ENCODE results near the gene STK40.

Gene STK40

DNA sequence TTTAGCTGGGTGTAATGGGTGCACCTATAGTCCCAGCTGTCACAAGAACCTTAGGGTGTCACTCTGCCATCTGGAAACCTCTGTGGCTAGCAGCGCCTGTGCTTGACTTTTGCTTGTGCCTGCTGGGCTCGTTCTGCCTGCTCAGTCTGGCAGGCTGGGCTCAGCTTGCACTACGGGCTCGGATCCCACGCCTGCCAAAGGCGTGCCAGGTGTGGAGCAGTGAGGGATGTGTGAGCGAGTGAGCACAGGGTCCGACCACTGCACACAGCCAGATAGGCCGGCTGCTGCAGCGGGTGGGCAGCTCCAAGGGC lies 14.7 kb upstream of the STK40 start:
- DNase-seq (ENCODE audit: extremely low spot score, insufficient read length, low read depth), result no peak
- no peak for FAIRE-seq

GRCh38 chr1:36398370-36398977 lies 12.8 kb upstream of the STK40 start:
- no peak for FAIRE-seq

GRCh38 chr1:36397378-36398230 lies 11.9 kb upstream of the STK40 start, which contains the start of gene LSM10:
TSS of gene LSM10 (minus strand) at chr1:36397908. CDS start at chr1:36394129, 3,779 bp downstream.
- FAIRE-seq, result peak; percentile 95
- peak; percentile 89 for DNase-seq (ENCODE audit: extremely low spot score, insufficient read length, low read depth)

More at GRCh38 chr1:36398370-36398977, 12.8 kb upstream of the STK40 start:
- no peak for DNase-seq (ENCODE audit: extremely low spot score, insufficient read length, low read depth)

DNA sequence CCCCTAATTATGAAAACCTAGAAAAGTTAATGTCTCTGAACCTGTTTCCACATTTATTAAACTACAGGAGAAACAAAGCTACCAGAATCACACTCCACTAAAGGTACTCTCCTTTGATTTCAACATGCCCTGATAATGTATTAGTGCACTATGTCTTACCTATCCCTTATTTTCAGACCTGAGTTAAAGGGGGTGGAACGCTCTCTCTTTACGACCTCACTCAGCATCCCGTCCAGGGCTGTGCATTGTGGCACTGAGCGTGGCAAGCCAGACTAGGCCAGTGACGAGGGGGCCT lies 11.3 kb upstream of the STK40 start:
- FAIRE-seq (peak; percentile 46), DNase-seq (ENCODE audit: extremely low spot score, insufficient read length, low read depth) (no peak)

DNA sequence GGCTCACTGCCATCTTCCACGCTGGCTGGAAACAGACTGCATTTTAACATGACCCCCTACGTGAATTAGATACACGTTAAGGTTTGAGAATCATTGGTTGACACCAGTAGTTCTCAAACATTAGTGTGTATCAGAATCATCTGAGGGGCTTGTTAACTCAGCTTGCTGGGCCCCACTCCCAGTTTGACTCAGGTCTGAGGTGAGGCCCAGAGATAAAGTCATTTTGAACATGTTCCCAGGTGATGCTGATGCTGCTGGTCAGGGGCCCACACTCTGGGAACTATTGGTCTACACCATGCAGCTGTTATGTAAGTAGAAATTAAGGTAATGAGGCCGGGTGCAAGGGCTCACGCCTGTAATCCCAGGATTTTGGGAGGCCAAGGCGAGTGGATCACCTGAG lies 10.6 kb upstream of the STK40 start:
- FAIRE-seq, result no peak
- no peak for DNase-seq (ENCODE audit: extremely low spot score, insufficient read length, low read depth)

DNA sequence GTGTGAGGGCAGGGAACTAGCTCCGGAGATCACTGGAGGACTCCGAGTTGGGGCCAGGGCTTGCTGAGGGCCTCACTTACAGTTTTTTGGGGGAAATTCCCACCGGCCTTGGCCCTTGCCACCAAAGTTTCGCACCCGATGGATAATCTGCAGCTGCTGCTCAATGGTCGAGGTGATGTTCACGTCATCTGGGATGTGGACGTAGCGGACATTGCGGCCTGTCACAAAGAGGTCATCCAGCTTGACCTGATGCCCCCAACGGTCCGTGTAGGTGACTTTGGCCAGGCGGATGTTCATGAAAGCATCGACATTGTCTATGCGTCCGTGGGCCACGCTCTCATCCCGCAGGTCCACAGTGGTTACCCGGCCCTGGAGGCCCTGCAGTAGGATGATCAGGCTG lies 8.0 kb upstream of the STK40 start:
- no peak for DNase-seq (ENCODE audit: extremely low spot score, insufficient read length, low read depth)
- no peak for FAIRE-seq

- DNase-seq (ENCODE audit: extremely low spot score, insufficient read length, low read depth), result no peak
- no peak for FAIRE-seq
Measured at GRCh38 chr1:36392836-36393235, 7.1 kb upstream of the STK40 start.

DNA sequence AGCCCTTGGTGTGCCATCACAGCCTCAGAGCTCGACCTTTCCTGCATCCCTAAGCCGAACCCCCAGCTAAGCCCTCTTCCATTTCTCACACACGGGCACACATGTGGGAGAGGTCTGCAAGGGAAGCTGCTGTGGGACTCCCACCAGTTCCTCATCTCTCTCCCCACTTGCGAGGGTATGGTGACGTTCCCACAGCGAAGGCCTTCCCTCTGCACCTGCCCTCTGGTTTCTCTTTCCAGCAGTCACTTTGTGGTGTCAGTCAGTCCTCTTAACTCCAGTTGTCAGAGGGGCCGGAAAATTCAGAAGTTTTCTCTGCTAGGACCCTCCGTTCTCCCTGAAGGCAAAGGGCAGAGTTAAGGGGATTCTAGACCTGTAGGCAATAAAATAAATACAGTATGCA lies 5.5 kb upstream of the STK40 start:
- no peak for FAIRE-seq
- DNase-seq (ENCODE audit: extremely low spot score, insufficient read length, low read depth), result no peak

DNA sequence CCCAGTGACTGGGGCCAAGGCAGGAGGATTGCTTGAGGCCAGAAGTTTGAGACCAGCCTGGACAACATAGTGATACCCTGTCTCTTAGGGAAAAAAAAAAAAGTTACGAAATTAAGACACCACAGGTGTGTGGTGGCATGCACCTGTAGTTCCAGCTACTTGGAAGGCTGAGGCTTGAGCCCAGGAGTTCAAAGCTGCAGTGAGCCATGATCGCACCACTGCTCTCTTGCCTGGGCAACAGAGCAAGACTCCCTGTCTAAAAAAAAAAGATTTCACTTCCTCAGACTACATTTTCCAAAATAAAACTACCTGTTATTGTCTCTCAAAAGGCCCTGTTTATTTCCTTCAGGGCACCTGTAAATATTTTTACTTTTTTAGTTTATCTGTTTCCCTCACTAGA lies 4.7 kb upstream of the STK40 start:
- DNase-seq (ENCODE audit: extremely low spot score, insufficient read length, low read depth) (no peak), FAIRE-seq (peak; percentile 71)

- DNase-seq (ENCODE audit: extremely low spot score, insufficient read length, low read depth), result no peak
- peak; percentile 56 for FAIRE-seq
Measured at GRCh38 chr1:36389999-36390398, 4.3 kb upstream of the STK40 start.

DNA sequence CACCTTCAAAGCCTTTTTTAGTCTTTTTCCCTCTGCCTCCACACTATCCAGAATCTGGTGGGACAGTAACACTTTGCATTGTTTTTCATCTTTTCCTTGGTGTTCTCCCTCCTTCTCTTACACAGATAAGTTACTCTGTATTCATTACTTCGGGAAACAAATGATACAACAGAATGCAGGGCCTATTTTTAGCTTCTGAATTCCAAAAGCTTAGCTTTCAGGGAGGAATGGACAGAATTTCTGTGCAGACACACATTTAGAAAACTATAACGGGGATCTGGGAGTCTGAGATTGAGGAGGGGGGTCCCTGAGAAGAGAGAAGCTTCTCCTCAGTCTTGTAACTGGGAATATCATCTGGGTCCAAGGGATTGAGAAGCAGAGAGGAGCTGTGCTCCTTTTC lies 3.5 kb upstream of the STK40 start:
- FAIRE-seq, result no peak
- no peak for DNase-seq (ENCODE audit: extremely low spot score, insufficient read length, low read depth)

- FAIRE-seq (peak; percentile 24), DNase-seq (ENCODE audit: extremely low spot score, insufficient read length, low read depth) (no peak)
Measured at GRCh38 chr1:36387141-36387949, 1.6 kb upstream of the STK40 start.

DNA sequence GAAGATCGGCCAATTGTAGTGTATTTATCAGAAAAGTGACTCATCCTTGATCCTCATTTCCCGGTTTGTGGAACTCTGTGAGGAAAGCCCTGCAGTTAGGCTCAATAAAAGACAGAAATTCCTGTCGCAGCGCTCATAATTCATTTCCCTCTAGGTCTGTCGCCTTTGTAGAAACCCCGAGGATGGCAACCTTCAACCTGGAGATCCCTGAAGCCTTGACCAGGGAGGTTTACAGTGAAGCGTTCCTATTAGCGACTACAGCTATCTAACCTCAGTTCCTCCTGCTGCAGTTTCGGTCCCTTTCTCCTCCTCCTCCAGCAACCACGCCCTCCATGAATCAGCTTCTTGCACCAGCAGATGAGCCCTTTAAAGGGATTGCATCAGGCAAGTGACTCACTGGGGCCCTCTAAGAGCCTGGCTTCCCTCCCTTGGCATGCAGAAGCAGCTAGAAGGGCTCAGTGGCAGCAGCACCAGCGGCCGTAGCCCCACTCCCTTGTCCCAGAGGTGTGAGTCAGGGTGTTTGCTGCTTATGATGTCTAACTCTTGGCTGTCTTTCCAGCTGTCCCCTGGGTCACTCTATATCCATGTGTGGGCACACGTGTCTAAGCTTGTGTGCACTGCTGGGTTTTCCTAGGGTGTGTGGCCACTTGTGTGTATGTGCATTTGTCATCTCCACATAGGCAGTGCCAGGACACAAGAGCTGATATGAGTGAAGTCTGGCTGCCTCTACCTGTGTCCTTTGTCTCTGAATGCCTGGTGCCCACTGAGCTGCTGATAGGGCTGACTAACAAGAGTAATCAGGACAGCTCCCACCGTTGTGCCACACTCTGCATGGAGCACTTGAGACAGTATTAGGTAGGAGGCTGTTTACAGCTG lies 779 bp upstream of the STK40 start:
- FAIRE-seq (peak; percentile 99), DNase-seq (ENCODE audit: extremely low spot score, insufficient read length, low read depth) (no peak)

DNA sequence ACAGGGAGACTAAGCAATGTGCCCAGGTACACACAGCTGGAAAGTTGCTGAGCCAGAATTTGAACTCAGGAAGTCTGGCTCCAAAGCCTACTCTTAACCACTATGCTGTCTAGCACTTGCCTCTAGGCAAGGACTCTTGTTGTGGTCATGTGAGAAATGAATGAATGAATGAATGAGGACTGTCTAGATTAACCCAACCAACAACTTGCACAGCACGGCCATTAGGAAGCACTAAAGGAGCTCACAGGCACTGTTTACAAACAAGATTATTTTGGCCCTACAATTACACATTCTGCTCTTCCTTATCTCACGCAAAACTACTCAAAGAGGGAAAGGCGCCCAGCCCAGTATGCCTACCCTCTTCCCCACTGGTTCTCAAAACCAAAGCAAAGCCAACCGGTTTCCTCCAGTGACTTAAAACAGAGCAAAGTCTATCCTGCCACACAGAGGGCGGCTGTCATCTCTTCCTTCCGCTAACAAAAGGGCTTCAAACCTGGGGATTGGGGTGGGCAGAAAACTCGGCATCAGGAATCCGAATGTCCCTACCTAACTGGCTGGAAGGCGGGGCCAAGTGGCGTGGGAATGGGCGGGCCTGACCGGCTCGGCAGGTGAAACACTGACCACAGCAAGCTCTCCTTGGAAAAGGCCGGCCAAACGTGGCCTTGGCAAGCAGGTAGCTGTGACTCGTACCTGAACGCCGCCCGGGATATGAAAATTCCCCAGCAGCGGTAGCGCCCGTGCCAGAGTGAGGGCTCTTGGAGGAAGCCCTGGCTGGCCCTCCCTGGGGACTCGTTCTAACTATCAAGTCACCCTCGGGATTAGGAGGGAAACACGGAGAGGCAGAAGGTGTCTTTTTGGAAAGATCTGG lies 948 bp downstream of the STK40 start:
- DNase-seq (ENCODE audit: extremely low spot score, insufficient read length, low read depth), result no peak
- peak; percentile 66 for FAIRE-seq

GRCh38 chr1:36383240-36383639 lies 2.5 kb downstream of the STK40 start:
- FAIRE-seq, result no peak
- DNase-seq (ENCODE audit: extremely low spot score, insufficient read length, low read depth), result no peak

GRCh38 chr1:36382669-36383068 lies 3.1 kb downstream of the STK40 start:
- no peak for FAIRE-seq
- no peak for DNase-seq (ENCODE audit: extremely low spot score, insufficient read length, low read depth)

DNA sequence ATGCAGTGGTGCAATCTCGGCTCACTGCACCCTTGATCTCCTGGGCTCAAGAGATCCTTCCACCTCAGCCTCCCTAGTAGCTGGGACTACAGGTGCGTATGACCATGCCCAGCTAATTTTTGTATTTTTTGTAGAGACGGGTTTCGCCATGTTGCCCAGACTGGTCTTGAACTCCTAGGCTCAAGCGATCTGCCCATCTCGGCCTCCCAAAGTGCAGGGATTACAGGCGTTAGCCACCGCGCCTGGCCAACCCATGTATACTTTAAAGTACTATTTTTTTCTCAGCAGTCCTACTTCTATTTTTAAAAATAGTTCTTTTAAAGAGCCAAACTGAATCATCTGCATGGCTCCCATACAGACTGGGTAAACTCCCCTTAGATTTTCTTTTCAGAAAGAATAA lies 3.5 kb downstream of the STK40 start:
- DNase-seq (ENCODE audit: extremely low spot score, insufficient read length, low read depth), result no peak
- no peak for FAIRE-seq

DNA sequence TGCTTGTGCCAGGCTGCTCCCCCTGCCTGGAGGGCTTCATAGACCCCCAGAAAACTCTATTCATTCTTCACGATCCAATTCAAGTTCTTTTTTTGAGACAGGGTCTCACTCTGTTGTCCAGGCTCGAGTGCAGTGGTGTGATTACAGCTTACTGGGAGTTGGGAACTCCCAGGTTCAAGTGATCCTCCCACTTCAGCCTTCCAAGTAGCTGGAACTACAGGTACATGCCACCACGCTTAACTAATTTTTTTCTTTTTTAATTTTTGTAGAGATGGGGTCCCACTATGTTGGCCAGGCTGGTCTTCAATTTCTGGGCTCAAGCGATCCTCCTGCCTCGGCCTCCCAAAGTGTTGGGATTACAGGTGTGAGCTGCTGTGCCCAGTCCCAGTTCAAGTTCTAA lies 4.3 kb downstream of the STK40 start:
- FAIRE-seq (no peak), DNase-seq (ENCODE audit: extremely low spot score, insufficient read length, low read depth) (no peak)

DNA sequence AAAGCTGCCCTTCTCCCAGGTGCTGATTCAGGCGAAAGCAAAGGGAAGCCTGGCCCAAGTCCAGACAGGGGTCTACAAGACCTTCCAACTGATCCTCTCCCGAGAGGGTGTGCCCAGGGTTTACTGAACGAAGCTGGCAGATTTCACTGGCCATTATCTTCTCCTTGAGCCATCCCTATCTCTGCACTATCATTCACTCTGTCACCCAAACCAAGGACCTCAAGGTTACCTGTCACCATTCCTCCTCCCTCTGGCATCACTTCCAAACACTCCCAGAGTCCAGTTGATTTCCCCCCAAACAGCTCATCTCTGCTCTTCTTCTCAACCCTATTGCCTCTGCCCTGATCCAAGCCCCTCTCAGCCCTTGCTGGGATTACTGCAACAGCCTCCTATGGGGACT lies 4.9 kb downstream of the STK40 start:
- DNase-seq (ENCODE audit: extremely low spot score, insufficient read length, low read depth), result no peak
- no peak for FAIRE-seq

All from GM18507 (cell line).